GM12878 (cell line): ENCODE data around the gene SOX5. TPM values are rescaled to one million over a fixed set of nuclear protein-coding genes. Genes with fewer than 3 reads are reported as not detected.
"Not testable (repeated sequence)": the region's sequence is repeated elsewhere in the genome, so short reads cannot be mapped to it uniquely, and the experiment has no call there.

Experiments used
- ATAC-seq: fragments of 200-7000 bp; cut with Tn5 transposase; 3 replicates; pipeline ENCODE4 v1.9.1; 2020; ENCODE audit warnings: mild to moderate bottlenecking, moderate library complexity
- BruUV-seq: library from RNA; stranded (reverse); fragments of 400-500 nt; replicated peaks from 2 replicates; lab custom pipeline; 2021; lab: Mats Ljungman, UMichigan
- CTCF ChIA-PET: fragments of 300-600 bp; sonication (Branson Sonifier 250); formaldehyde crosslinking; extraction: SDS; loops from one replicate; lab custom pipeline; 2021; ENCODE audit warnings: inconsistent platforms; lab: Yijun Ruan, JAX
- POLR2A ChIA-PET: fragments of 350-600 bp; formaldehyde crosslinking; extraction: SDS; loops from one replicate; lab custom pipeline; 2021; ENCODE audit warnings: inconsistent platforms; lab: Charles Lee
- RAD21 ChIA-PET: fragments of 300-600 bp; sonication (Branson Sonifier 250); formaldehyde crosslinking; loops from one replicate; lab custom pipeline; 2023; ENCODE audit warnings: antibody characterized with exemption; ENCODE audit not compliant: unreplicated experiment; lab: Charles Lee
- SMC1A ChIA-PET: fragments of 300-600 bp; sonication (Branson Sonifier 250); formaldehyde crosslinking; loops from one replicate; lab custom pipeline; 2023; ENCODE audit not compliant: unreplicated experiment, uncharacterized antibody; lab: Charles Lee
- DNase-seq: peaks from one replicate; pipeline ENCODE4 v3.0.0-alpha.2; 2011; ENCODE audit warnings: low read depth, low spot score
- FAIRE-seq: peaks from 3 replicates; lab custom pipeline; 2011; peaks lifted over from hg19 to GRCh38; lab: Jason Lieb, UNC
- H2AFZ ChIP-seq: 2 replicates; pipeline ENCODE4 v1.6.0; 2011; ENCODE audit warnings: low read depth, low read length, control low read depth; ENCODE audit not compliant: control insufficient read depth
- H3K27ac ChIP-seq: 2 replicates; pipeline ENCODE4 v1.5.1; 2011; ENCODE audit warnings: control low read depth; ENCODE audit not compliant: control insufficient read depth, insufficient read depth
- H3K27me3 ChIP-seq, 2 experiments: replicated peaks in 1 of 2; 2 replicates each; pipeline versions ENCODE4 v1.6.0 to v1.6.1; 2011; ENCODE audit warnings: low read length in 1 of 2; ENCODE audit not compliant: control insufficient read depth in 2 of 2, insufficient read depth in 2 of 2
- H3K36me3 ChIP-seq, 2 experiments: 2 replicates each; pipeline ENCODE4 v1.5.1; 2011; ENCODE audit warnings: low read length in 1 of 2; ENCODE audit not compliant: control insufficient read depth in 2 of 2, insufficient read depth in 2 of 2
- H3K4me1 ChIP-seq: 2 replicates; pipeline ENCODE4 v1.6.1; 2011; ENCODE audit warnings: mild to moderate bottlenecking, low read length, moderate library complexity, mixed read lengths; ENCODE audit not compliant: control insufficient read depth, insufficient read depth
- H3K4me2 ChIP-seq: 2 replicates; pipeline ENCODE4 v1.6.0; 2011; ENCODE audit warnings: control low read depth; ENCODE audit not compliant: control insufficient read depth, insufficient read depth
- H3K4me3 ChIP-seq: fragments of 200-600 bp; sonication (generic); 2 replicates; pipeline ENCODE4 v1.5.1; 2016
- H3K79me2 ChIP-seq: 2 replicates; pipeline ENCODE4 v1.6.0; 2011; ENCODE audit warnings: low read length; ENCODE audit not compliant: control insufficient read depth, insufficient read depth
- H3K9ac ChIP-seq: 2 replicates; pipeline ENCODE4 v1.8.0; 2011; ENCODE audit warnings: low read length, control low read depth, mixed read lengths; ENCODE audit not compliant: control insufficient read depth, insufficient read depth
- H3K9me3 ChIP-seq: replicated peaks from 3 replicates; pipeline ENCODE4 v1.5.1; 2011; ENCODE audit warnings: mild to moderate bottlenecking, low read length; ENCODE audit not compliant: control insufficient read depth, insufficient read depth
- H4K20me1 ChIP-seq: 2 replicates; pipeline ENCODE4 v1.6.0; 2011; ENCODE audit not compliant: control insufficient read depth, insufficient read depth
- RAD51 ChIP-seq: fragments of 450-650 bp; IDR thresholded peaks from 2 replicates; pipeline ENCODE4 v1.6.1; 2016; ENCODE audit warnings: moderate library complexity, mild to moderate bottlenecking, inconsistent platforms
- ZBTB11 ChIP-seq: fragments of 450-650 bp; formaldehyde crosslinking; IDR thresholded peaks from 2 replicates; pipeline ENCODE4 v1.5.0; 2022; ENCODE audit warnings: mild to moderate bottlenecking, missing genetic modification characterization
- WGBS: methylation state at CpG from one replicate; pipeline ENCODE4 v1.1.6; 2016; ENCODE audit warnings: low lambda C conversion rate; ENCODE audit not compliant: insufficient replicate concordance, insufficient coverage; ENCODE audit errors: missing lambda C conversion rate; 5-methylcytosine and 5-hydroxymethylcytosine counted together
- in situ Hi-C: fragments of 300-500 bp; cut with MboI; formaldehyde crosslinking; loops from 9 replicates; pipeline ENCODE4 v1.14.3; 2018; ENCODE audit warnings: mixed read lengths
- intact Hi-C: fragments of 100-400 bp; cut with micrococcal nuclease; formaldehyde crosslinking; loops from one replicate; pipeline ENCODE4 v1.14.2; 2022; ENCODE audit not compliant: unreplicated experiment
- polyA plus RNA-seq, 11 experiments: library from polyadenylated mRNA; depleted of rRNA in 4 of 11; unstranded in 6 of 11; stranded (reverse) in 5 of 11; fragments of >200 nt; fragmentation: Nextera tagmentation in 4 of 11; fragmentation: Illumina TruSeq in 1 of 11; extraction: Ambion mirVana in 4 of 11; extraction: Trizol in 1 of 11; gene quantifications; 1 replicate in 1 of 11; 2 replicates in 10 of 11; pipeline versions ENCODE4 v1.2.1 to v1.2.3, GENCODE V29; 2011 to 2016; ENCODE audit warnings: inconsistent platforms in 2 of 11, missing spikeins in 2 of 11, low read depth in 1 of 11
- total RNA-seq, 4 experiments: library from RNA; depleted of rRNA in 3 of 4; stranded (reverse); fragments of >200 nt in 3 of 4; fragmentation: Illumina TruSeq in 1 of 4; extraction: Trizol in 1 of 4; gene quantifications; 2 replicates each; pipeline versions ENCODE4 v1.2.1 to v1.2.3, GENCODE V29; 2013 to 2021
- TF ChIP-seq, protein P1 (sequence below): fragments of 450-650 bp; conservative IDR thresholded peaks from 2 replicates; pipeline ENCODE4 v1.6.1; 2017; ENCODE audit warnings: mild to moderate bottlenecking, moderate library complexity

The SOX5 gene
- total and polyA plus RNA-seq, 10 of the 15 experiments (the other 5 are each of a cell fraction or from before 2014, with no cell fraction given): 0.08 to 1.0 (median 0.24) TPM

- no peak for TF ChIP-seq ZBTB11
These were observed 455.8 kb downstream of the SOX5 start (continued) for GRCh38 chr12:23493672-23494071.

DNA sequence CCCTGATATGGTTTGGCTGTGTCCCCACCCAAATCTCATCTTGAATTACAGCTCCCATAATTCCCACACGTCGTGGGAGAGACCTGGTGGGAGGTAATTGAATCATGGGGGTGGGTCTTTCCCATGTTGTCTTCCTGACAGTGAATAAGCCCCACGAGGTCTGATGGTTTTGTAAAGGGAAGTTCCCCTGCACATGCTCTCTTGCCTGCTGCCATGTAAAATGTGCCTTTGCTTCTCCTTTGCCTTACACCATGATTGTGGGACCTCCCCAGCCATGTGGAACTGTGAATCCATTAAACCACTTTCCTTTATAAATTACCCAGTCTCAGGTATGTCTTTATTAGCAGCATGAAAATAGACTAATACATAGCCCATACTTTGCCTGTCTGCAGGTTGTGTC lies 458.4 kb downstream of the SOX5 start:
- POLR2A ChIA-PET: interaction anchor here (0.5 kb wide), 1 partner anchor 703 kb away, joined by 5 read pairs; no protein-coding TSS in a partner anchor
- H3K4me2 ChIP-seq, RAD21 ChIA-PET, H2AFZ ChIP-seq, H3K27ac ChIP-seq, H3K79me2 ChIP-seq, H3K4me1 ChIP-seq, H3K9ac ChIP-seq, ATAC-seq, CTCF ChIA-PET, intact Hi-C loops, in situ Hi-C loops, H3K4me3 ChIP-seq, H4K20me1 ChIP-seq, SMC1A ChIA-PET, H3K36me3 ChIP-seq, FAIRE-seq, H3K27me3 ChIP-seq, DNase-seq, BruUV-seq, H3K9me3 ChIP-seq: not testable (repeated sequence)
- WGBS: 3% methylated on average over 3 of the region's 3 CpGs

DNA sequence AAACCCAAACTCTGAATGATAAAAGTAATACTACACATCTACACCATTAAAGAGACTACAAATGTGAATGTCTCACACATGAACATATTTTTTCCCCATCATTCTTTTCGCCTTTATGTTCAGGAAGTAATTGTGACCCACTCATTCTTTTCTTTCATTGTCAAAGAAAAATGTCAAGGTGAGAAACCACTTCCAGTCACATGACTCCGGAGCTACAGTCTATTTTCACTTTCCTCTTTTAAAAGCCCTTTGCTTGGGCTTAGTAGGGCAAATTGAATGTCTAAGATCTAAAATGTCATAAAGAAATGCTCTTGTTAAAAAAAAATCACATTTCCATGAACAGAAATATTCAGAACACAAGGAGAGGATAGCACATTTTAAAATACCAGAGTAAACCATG lies 461.3 kb downstream of the SOX5 start:
- SMC1A ChIA-PET: no interaction called here
- no peaks in the 10 kb centered on the region for H3K4me1 ChIP-seq
- no peak overlapping the region for H2AFZ ChIP-seq
- in situ Hi-C loops (no loop called here), intact Hi-C loops (no loop called here)
- no peaks in the 10 kb centered on the region for H3K79me2 ChIP-seq
- no peaks in the 10 kb centered on the region; the same call in 2 of the 3 replicates for H3K9me3 ChIP-seq
- no peak overlapping the region for H3K4me2 ChIP-seq
- H3K9ac ChIP-seq: no peak overlapping the region
- 11% methylated on average over 2 of the region's 2 CpGs for WGBS
- peak; percentile 61; the same call in 1 of the 2 replicates for TF ChIP-seq RAD51
- TF ChIP-seq, protein P1, sequence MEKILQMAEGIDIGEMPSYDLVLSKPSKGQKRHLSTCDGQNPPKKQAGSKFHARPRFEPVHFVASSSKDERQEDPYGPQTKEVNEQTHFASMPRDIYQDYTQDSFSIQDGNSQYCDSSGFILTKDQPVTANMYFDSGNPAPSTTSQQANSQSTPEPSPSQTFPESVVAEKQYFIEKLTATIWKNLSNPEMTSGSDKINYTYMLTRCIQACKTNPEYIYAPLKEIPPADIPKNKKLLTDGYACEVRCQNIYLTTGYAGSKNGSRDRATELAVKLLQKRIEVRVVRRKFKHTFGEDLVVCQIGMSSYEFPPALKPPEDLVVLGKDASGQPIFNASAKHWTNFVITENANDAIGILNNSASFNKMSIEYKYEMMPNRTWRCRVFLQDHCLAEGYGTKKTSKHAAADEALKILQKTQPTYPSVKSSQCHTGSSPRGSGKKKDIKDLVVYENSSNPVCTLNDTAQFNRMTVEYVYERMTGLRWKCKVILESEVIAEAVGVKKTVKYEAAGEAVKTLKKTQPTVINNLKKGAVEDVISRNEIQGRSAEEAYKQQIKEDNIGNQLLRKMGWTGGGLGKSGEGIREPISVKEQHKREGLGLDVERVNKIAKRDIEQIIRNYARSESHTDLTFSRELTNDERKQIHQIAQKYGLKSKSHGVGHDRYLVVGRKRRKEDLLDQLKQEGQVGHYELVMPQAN: no peak
- no peaks in the 10 kb centered on the region for H4K20me1 ChIP-seq
- CTCF ChIA-PET: no interaction called here
- H3K36me3 ChIP-seq: no peaks in the 10 kb centered on the region
- POLR2A ChIA-PET: no interaction called here
- BruUV-seq: no TSS peak
- DNase-seq: no peak
- H3K27ac ChIP-seq: no peak overlapping the region
- no peaks in the 10 kb centered on the region for H3K27me3 ChIP-seq
- no peak for ATAC-seq
- FAIRE-seq: no peak
- RAD21 ChIA-PET: no interaction called here
- H3K4me3 ChIP-seq: no peak overlapping the region
